ENCODE results near the gene CELF2.

DNA sequence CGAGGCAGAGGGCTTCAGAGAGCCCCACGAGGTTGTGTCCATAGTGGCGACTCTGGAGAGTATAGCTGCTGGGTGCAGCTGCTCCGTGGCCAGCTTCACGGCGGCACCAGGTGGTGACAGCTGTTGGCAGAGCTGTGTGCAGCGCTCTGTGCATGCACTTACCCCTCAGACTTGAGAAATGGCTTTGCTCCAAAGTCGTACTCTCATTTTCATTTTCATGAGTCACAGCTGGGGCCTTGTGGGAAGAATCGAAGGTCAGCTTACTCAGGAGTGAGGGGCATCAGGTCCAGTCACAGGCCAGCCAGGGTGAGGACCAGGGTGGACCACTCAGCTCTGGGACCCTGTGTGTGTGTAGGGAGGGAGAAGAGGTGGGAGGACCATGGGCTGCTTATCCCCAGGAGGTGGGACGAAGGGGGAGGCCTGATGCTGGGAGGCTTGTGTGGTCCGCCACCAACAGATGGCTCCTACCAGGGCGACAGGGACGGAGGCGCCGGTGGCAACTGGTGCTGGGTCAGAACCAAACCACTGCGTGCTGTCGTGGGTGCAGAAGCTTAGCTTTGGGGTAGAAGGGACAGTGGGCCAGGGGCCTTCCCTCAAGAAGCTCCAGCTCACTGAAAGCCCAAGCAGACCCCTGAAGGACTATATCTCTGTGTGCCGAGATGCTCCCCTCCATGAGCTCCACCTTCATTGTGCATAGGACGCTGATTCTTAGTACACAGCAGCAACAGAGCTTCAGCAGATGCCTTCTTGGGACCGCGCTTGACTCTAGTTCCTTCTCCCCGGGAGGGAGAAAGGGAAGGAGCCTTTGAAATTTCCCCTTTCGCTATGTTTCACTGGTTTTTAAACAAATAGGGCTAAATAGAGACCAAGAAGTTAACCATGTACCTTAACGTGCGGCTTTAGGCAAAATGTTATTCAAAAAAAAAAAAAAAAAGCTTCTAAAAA is 225.0 kb downstream of the CELF2 start:
- TF ChIP-seq, protein P1, sequence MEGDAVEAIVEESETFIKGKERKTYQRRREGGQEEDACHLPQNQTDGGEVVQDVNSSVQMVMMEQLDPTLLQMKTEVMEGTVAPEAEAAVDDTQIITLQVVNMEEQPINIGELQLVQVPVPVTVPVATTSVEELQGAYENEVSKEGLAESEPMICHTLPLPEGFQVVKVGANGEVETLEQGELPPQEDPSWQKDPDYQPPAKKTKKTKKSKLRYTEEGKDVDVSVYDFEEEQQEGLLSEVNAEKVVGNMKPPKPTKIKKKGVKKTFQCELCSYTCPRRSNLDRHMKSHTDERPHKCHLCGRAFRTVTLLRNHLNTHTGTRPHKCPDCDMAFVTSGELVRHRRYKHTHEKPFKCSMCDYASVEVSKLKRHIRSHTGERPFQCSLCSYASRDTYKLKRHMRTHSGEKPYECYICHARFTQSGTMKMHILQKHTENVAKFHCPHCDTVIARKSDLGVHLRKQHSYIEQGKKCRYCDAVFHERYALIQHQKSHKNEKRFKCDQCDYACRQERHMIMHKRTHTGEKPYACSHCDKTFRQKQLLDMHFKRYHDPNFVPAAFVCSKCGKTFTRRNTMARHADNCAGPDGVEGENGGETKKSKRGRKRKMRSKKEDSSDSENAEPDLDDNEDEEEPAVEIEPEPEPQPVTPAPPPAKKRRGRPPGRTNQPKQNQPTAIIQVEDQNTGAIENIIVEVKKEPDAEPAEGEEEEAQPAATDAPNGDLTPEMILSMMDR (IDR thresholded peaks at IDR 0.05; ENCODE audit: low read depth, low read length, poor library complexity, severe bottlenecking), result no peak
- TF ChIP-seq EZH2phosphoT487 (IDR thresholded peaks at IDR 0.05; ENCODE audit: borderline replicate concordance, low read length), result 0 out of 2 replicates have a peak, but pooled peaks have one; percentile 57

All from DOHH2 (cell line).